PC-3 (cell line): Measurements from ENCODE around the gene C11orf24. TPM values are rescaled to one million over a fixed set of nuclear protein-coding genes. Genes with fewer than 3 reads are reported as not detected.

Experiments used
- ATAC-seq: fragments of 200-7000 bp; cut with Tn5 transposase; 2 replicates; pipeline ENCODE4 v1.9.1; 2020; ENCODE audit warnings: mild to moderate bottlenecking, moderate library complexity
- BruUV-seq: library from RNA; stranded (reverse); fragments of 400-500 nt; replicated peaks from 2 replicates; lab custom pipeline; 2021; lab: Mats Ljungman, UMichigan
- CTCF ChIA-PET: fragments of 300-600 bp; sonication (Branson Sonifier 250); formaldehyde crosslinking; loops from one replicate; lab custom pipeline; 2022; ENCODE audit warnings: antibody characterized with exemption; lab: Charles Lee
- POLR2A ChIA-PET: fragments of 300-600 bp; sonication (Branson Sonifier 250); formaldehyde crosslinking; loops from one replicate; lab custom pipeline; 2022; ENCODE audit warnings: antibody characterized with exemption; ENCODE audit not compliant: unreplicated experiment; lab: Charles Lee
- DNase-seq: peaks from one replicate; pipeline ENCODE4 v3.0.0-alpha.2; 2015
- H2AFZ ChIP-seq: fragments of 300-600 bp; sonication (generic); 2 replicates; pipeline ENCODE4 v1.6.0; 2016; ENCODE audit warnings: antibody characterized with exemption, low read length
- H3F3A ChIP-seq: fragments of 300-600 bp; sonication (generic); one replicate; pipeline ENCODE4 v1.6.0; 2017; ENCODE audit warnings: antibody characterized with exemption, low read length, control low read depth, mild to moderate bottlenecking; ENCODE audit not compliant: unreplicated experiment
- H3K27ac ChIP-seq: fragments of 300-600 bp; sonication (generic); 2 replicates; pipeline ENCODE4 v1.5.1; 2016; ENCODE audit warnings: mild to moderate bottlenecking, low read length
- H3K27me3 ChIP-seq: fragments of 300-600 bp; sonication (generic); 2 replicates; pipeline ENCODE4 v1.6.1; 2016; ENCODE audit warnings: low read length, mixed read lengths
- H3K36me3 ChIP-seq: fragments of 300-600 bp; sonication (generic); 2 replicates; pipeline ENCODE4 v1.6.1; 2016; ENCODE audit warnings: low read depth, mixed run types, low read length, mixed read lengths
- H3K4me1 ChIP-seq: fragments of 300-600 bp; sonication (generic); 2 replicates; pipeline ENCODE4 v1.5.1; 2016; ENCODE audit warnings: low read length; ENCODE audit not compliant: insufficient read depth
- H3K4me2 ChIP-seq: fragments of 300-600 bp; sonication (generic); 2 replicates; pipeline ENCODE4 v1.6.0; 2016; ENCODE audit warnings: low read length
- H3K4me3 ChIP-seq: fragments of 300-600 bp; sonication (generic); 2 replicates; pipeline ENCODE4 v1.5.1; 2016; ENCODE audit warnings: mild to moderate bottlenecking, low read length, mixed read lengths
- H3K79me2 ChIP-seq: fragments of 300-600 bp; sonication (generic); 2 replicates; pipeline ENCODE4 v1.6.1; 2017; ENCODE audit warnings: low read length, mixed read lengths
- H3K9ac ChIP-seq: fragments of 300-600 bp; sonication (generic); 2 replicates; pipeline ENCODE4 v1.6.0; 2016; ENCODE audit warnings: mild to moderate bottlenecking, low read length
- H3K9me2 ChIP-seq: fragments of 300-600 bp; sonication (generic); replicated peaks from 2 replicates; pipeline ENCODE4 v1.6.1; 2016; ENCODE audit warnings: mixed run types, low read length, mixed read lengths
- H3K9me3 ChIP-seq: fragments of 300-600 bp; sonication (generic); 2 replicates; pipeline ENCODE4 v1.6.1; 2016; ENCODE audit warnings: low read length, mixed read lengths
- H4K20me1 ChIP-seq: fragments of 300-600 bp; sonication (generic); 2 replicates; pipeline ENCODE4 v1.6.1; 2016; ENCODE audit warnings: low read length, mixed read lengths
- CTCF ChIP-seq: fragments of 300-600 bp; sonication (generic); conservative IDR thresholded peaks from 2 replicates; pipeline ENCODE4 v1.5.1; 2017; ENCODE audit warnings: antibody characterized with exemption, low read depth, mild to moderate bottlenecking, low read length
- EZH2 ChIP-seq: fragments of 300-600 bp; sonication (generic); IDR thresholded peaks from one replicate; pipeline ENCODE4 v1.6.1; 2017; ENCODE audit warnings: antibody characterized with exemption, mild to moderate bottlenecking, low read length; ENCODE audit not compliant: unreplicated experiment
- EZH2phosphoT487 ChIP-seq: fragments of 300-600 bp; sonication (generic); IDR thresholded peaks from 2 replicates; pipeline ENCODE4 v1.6.1; 2018; ENCODE audit warnings: mild to moderate bottlenecking, antibody characterized with exemption, low read length, borderline replicate concordance
- intact Hi-C: fragments of 100-400 bp; cut with micrococcal nuclease; formaldehyde crosslinking; loops from 2 replicates; pipeline ENCODE4 v1.9.0; 2023
- total RNA-seq: library from RNA; depleted of rRNA; stranded (reverse); fragments of >200 nt; gene quantifications from 2 replicates; pipeline ENCODE4 v1.2.3, GENCODE V29; 2014

The C11orf24 gene
- total RNA-seq, 1 experiment from 2014 or later = 75.9 TPM

GRCh38 chr11:68274306-68274705 is 2.5 kb upstream of the C11orf24 start:
- H3K36me3 ChIP-seq = no peaks in the 10 kb centered on the region
- H3F3A ChIP-seq = no peaks in the 10 kb centered on the region
- no peaks in the 10 kb centered on the region for H3K9me3 ChIP-seq
- CTCF ChIA-PET = no interaction called here
- no peak overlapping the region for H3K27ac ChIP-seq
- H3K9ac ChIP-seq = no peak overlapping the region
- no peak for ATAC-seq
- intact Hi-C loops = loop anchor here (5.0 kb wide), 1 partner anchor 108 kb away; no protein-coding TSS in a partner anchor
- H2AFZ ChIP-seq = no peak overlapping the region
- H3K4me2 ChIP-seq = no peak overlapping the region
- H4K20me1 ChIP-seq = no peaks in the 10 kb centered on the region
- no peak for DNase-seq
- H3K79me2 ChIP-seq = peaks cover 28% of the 10 kb centered on the region
- no peaks in the 10 kb centered on the region for H3K27me3 ChIP-seq
- BruUV-seq = no TSS peak
- H3K9me2 ChIP-seq = no peaks in the 10 kb centered on the region
- TF ChIP-seq EZH2phosphoT487 = no peak
- TF ChIP-seq EZH2 = no peak
- no peak for TF ChIP-seq CTCF
- H3K4me3 ChIP-seq = no peak overlapping the region
- POLR2A ChIA-PET = no interaction called here
- peaks cover 21% of the 10 kb centered on the region for H3K4me1 ChIP-seq

DNA sequence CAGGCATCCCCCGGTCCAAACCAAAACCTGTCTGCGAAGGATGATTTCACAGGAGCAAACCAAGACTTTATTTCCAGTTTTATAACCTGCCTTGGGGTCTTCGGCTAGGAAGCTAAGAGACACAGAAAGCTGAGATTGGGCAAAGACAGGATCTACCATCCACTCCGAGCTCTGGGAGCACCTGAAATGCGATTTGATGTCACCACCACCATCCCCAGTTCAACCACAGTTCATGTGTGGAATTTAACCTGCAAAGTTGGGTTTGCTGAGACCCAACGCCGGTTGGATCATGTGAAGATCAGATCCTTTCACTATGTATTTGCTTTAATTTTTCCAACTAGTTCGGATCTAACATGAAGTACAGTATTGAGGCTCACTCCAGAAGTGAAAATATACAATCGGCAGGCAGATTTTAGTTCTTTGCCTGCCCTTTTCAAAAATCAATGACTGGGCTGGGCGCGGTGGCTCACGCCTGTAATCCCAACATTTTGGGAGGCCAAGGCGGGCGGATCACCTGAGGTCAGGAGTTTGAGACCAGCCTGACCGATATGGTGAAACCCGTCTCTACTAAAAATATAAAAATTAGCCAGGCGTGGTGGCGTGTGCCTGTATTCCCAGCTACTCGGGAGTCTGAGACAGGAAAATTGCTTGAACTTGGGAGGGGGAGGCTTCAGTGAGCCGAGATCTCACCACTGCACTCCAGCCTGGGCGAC is 1.4 kb upstream of the C11orf24 start:
- H3K27me3 ChIP-seq = no peaks in the 10 kb centered on the region
- H3F3A ChIP-seq = no peaks in the 10 kb centered on the region
- BruUV-seq = no TSS peak
- POLR2A ChIA-PET = interaction anchor here (0.6 kb wide), 1 partner anchor 15 kb away, joined by 3 read pairs; no protein-coding TSS in a partner anchor
- H3K9me3 ChIP-seq = no peaks in the 10 kb centered on the region
- CTCF ChIA-PET = no interaction called here
- H3K9ac ChIP-seq = no peak overlapping the region
- H4K20me1 ChIP-seq = no peaks in the 10 kb centered on the region
- peaks cover 22% of the 10 kb centered on the region for H3K4me1 ChIP-seq
- no peak overlapping the region for H2AFZ ChIP-seq
- peak overlapping the region; percentile 89; the same call in 1 of the 2 replicates for H3K4me3 ChIP-seq
- no peaks in the 10 kb centered on the region for H3K36me3 ChIP-seq
- intact Hi-C loops = loop anchor here (5.0 kb wide), 1 partner anchor 109 kb away; no protein-coding TSS in a partner anchor
- no peak overlapping the region for H3K27ac ChIP-seq
- peaks cover 36% of the 10 kb centered on the region for H3K79me2 ChIP-seq
- peak overlapping the region; percentile 99 for H3K4me2 ChIP-seq
- ATAC-seq (no peak), DNase-seq (no peak)
- no peaks in the 10 kb centered on the region for H3K9me2 ChIP-seq
- no peak for TF ChIP-seq EZH2phosphoT487
- TF ChIP-seq CTCF = no peak
- no peak for TF ChIP-seq EZH2
